ENCODE results near the gene DSTYK. TPM values are rescaled to one million over a fixed set of nuclear protein-coding genes. Genes with fewer than 3 reads are reported as not detected.

DSTYK gene
- total RNA-seq, 1 experiment from 2014 or later = 8.4 TPM

DNA sequence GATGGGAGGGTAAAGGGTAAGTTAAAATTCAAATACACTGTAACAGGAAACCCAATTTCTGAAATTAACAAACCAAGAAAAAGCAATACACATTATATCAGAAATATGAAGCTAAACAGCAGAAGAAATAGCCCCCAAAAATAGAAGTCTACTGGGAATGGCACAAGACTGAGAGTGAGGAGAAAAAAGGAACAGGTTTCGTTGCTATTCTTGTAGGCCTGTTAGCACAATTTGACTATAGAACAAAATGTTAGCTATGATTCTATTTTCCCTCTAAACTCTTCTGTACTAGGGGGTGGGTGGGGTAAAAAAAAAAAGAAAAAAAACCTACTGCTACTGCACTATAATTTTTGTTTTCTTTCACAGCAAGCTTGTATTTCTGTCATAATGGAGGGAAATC is 102.2 kb downstream of the DSTYK start:
- Histone ChIP-seq H3K9me2 (replicated peaks; ENCODE audit: low read length) (no peaks in the 10 kb centered on the region), H3K27ac (ENCODE audit: low read length) (no peak overlapping the region), H4K20me1 (ENCODE audit: low read length) (0 out of 2 replicates have a peak, but pooled peaks cover 4% of the 10 kb centered on the region), H3K36me3 (ENCODE audit: low read depth, low read length) (peaks cover 60% of the 10 kb centered on the region), H3K27me3 (ENCODE audit: low read length) (no peaks in the 10 kb centered on the region), H2AFZ (ENCODE audit: low read length) (no peak overlapping the region), H3K79me2 (ENCODE audit: low read length) (0 out of 2 replicates have a peak, but pooled peaks cover 4% of the 10 kb centered on the region), H3K9me3 (ENCODE audit: low read length) (no peaks in the 10 kb centered on the region), H3K9ac (ENCODE audit: low read length) (no peak overlapping the region), H3K4me2 (ENCODE audit: low read length) (no peak overlapping the region), H3K4me3 (ENCODE audit: low read length) (no peak overlapping the region), H3F3A (ENCODE audit: low read length, unreplicated experiment) (no peaks in the 10 kb centered on the region), H3K4me1 (ENCODE audit: insufficient read depth, low read length) (no peaks in the 10 kb centered on the region)
- no TSS peak for BruUV-seq (replicated peaks)
- ChIA-PET CTCF (interaction anchor here (0.7 kb wide), 1 partner anchor 302 kb away, joined by 3 read pairs; no protein-coding TSS in a partner anchor), POLR2A (ENCODE audit: unreplicated experiment) (interaction anchor here (0.6 kb wide), 1 partner anchor 26 kb away, joined by 15 read pairs; no protein-coding TSS in a partner anchor)
- TF ChIP-seq CTCF (conservative IDR thresholded peaks at IDR 0.05; ENCODE audit: low read depth, low read length) (no peak), EZH2 (IDR thresholded peaks at IDR 0.05; ENCODE audit: low read length, unreplicated experiment) (no peak), EZH2phosphoT487 (IDR thresholded peaks at IDR 0.05; ENCODE audit: borderline replicate concordance, low read length) (no peak)
- no peak for ATAC-seq
- intact Hi-C loops (cut with micrococcal nuclease) = no loop called here
- no peak for DNase-seq

DNA sequence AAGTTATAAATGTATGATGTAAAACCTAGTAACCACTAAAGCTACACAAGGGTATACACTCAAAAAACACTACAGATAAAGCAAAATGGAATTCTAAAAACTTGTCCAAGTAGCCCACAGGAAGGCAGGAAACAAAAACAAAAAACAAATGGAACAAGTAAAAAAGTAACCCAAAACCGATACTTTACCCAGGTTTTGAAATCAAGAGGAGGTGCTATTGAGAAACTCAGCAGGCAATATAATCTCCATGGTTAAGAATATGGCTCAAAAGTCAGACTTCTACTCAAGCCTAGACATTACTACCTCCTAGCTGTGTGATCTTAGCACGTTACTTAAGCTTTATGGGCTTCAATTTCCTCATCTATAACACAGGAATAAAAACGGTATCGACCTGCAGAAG is 103.0 kb downstream of the DSTYK start:
- Histone ChIP-seq H3K27ac (ENCODE audit: low read length) (no peak overlapping the region), H2AFZ (ENCODE audit: low read length) (no peak overlapping the region), H4K20me1 (ENCODE audit: low read length) (0 out of 2 replicates have a peak, but pooled peaks cover 4% of the 10 kb centered on the region), H3F3A (ENCODE audit: low read length, unreplicated experiment) (no peaks in the 10 kb centered on the region), H3K36me3 (ENCODE audit: low read depth, low read length) (peaks cover 60% of the 10 kb centered on the region), H3K79me2 (ENCODE audit: low read length) (0 out of 2 replicates have a peak, but pooled peaks cover 4% of the 10 kb centered on the region), H3K9me3 (ENCODE audit: low read length) (no peaks in the 10 kb centered on the region), H3K9me2 (replicated peaks; ENCODE audit: low read length) (no peaks in the 10 kb centered on the region), H3K4me1 (ENCODE audit: insufficient read depth, low read length) (no peaks in the 10 kb centered on the region), H3K27me3 (ENCODE audit: low read length) (no peaks in the 10 kb centered on the region), H3K9ac (ENCODE audit: low read length) (no peak overlapping the region), H3K4me2 (ENCODE audit: low read length) (no peak overlapping the region), H3K4me3 (ENCODE audit: low read length) (no peak overlapping the region)
- DNase-seq = no peak
- POLR2A ChIA-PET (ENCODE audit: unreplicated experiment) = no interaction called here
- BruUV-seq (replicated peaks) = no TSS peak
- no peak for ATAC-seq
- CTCF ChIA-PET = no interaction called here
- intact Hi-C loops (cut with micrococcal nuclease) = no loop called here
- TF ChIP-seq EZH2phosphoT487 (IDR thresholded peaks at IDR 0.05; ENCODE audit: borderline replicate concordance, low read length) = no peak
- no peak for TF ChIP-seq EZH2 (IDR thresholded peaks at IDR 0.05; ENCODE audit: low read length, unreplicated experiment)
- no peak for TF ChIP-seq CTCF (conservative IDR thresholded peaks at IDR 0.05; ENCODE audit: low read depth, low read length)

DNA sequence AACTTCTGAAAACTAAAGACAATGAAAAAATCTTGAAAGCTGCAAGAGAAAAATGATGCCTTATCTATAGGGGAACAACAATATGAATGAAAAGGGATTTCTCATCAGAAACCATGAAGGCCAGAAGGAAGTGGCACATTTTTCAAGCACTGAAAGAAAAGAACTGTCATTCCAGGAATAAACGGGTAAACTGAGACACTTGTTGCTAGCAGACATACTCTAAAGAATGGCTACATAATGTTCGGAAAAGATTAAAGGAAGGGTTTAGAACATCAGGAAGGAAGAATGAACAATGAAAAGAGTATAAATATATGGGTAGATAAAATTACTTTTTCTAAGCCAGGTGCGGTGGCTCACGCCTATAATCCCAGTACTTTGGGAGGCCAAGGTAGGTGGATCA is 104.2 kb downstream of the DSTYK start:
- H3K27ac ChIP-seq (ENCODE audit: low read length) = no peak overlapping the region
- H3K9me3 ChIP-seq (ENCODE audit: low read length) = no peaks in the 10 kb centered on the region
- H3K4me3 ChIP-seq (ENCODE audit: low read length) = no peak overlapping the region
- no peaks in the 10 kb centered on the region for H3K4me1 ChIP-seq (ENCODE audit: insufficient read depth, low read length)
- no TSS peak for BruUV-seq (replicated peaks)
- H3K27me3 ChIP-seq (ENCODE audit: low read length) = no peaks in the 10 kb centered on the region
- no peak overlapping the region for H2AFZ ChIP-seq (ENCODE audit: low read length)
- no peak for DNase-seq
- no peak for TF ChIP-seq CTCF (conservative IDR thresholded peaks at IDR 0.05; ENCODE audit: low read depth, low read length)
- TF ChIP-seq EZH2 (IDR thresholded peaks at IDR 0.05; ENCODE audit: low read length, unreplicated experiment) = no peak
- no peak for TF ChIP-seq EZH2phosphoT487 (IDR thresholded peaks at IDR 0.05; ENCODE audit: borderline replicate concordance, low read length)
- peaks cover 59% of the 10 kb centered on the region for H3K36me3 ChIP-seq (ENCODE audit: low read depth, low read length)
- H3K9ac ChIP-seq (ENCODE audit: low read length) = no peak overlapping the region
- 0 out of 2 replicates have a peak, but pooled peaks cover 4% of the 10 kb centered on the region for H3K79me2 ChIP-seq (ENCODE audit: low read length)
- H3K4me2 ChIP-seq (ENCODE audit: low read length) = no peak overlapping the region
- ATAC-seq = no peak
- POLR2A ChIA-PET (ENCODE audit: unreplicated experiment) = no interaction called here
- CTCF ChIA-PET = no interaction called here
- no peaks in the 10 kb centered on the region for H3F3A ChIP-seq (ENCODE audit: low read length, unreplicated experiment)
- intact Hi-C loops (cut with micrococcal nuclease) = no loop called here
- no peaks in the 10 kb centered on the region for H3K9me2 ChIP-seq (replicated peaks; ENCODE audit: low read length)
- 0 out of 2 replicates have a peak, but pooled peaks cover 1% of the 10 kb centered on the region for H4K20me1 ChIP-seq (ENCODE audit: low read length)

Measured in PC-3 (cell line).